22Rv1 (cell line): Measurements from ENCODE around the gene NAV2.

ENCODE experiments used
- CTCF ChIP-seq: fragments of 450-650 bp; IDR thresholded peaks from 2 replicates; pipeline ENCODE4 v1.5.1; 2017; ENCODE audit warnings: mild to moderate bottlenecking
- ZFX ChIP-seq: fragments of 450-650 bp; IDR thresholded peaks from 2 replicates; pipeline ENCODE4 v1.6.1; 2017; ENCODE audit warnings: antibody characterized with exemption, borderline replicate concordance

GRCh38 chr11:19816817-19817216 lies 104.2 kb downstream of the NAV2 start:
- TF ChIP-seq CTCF (no peak), ZFX (no peak)
